Right lobe of liver (tissue), 4 donors: ENCODE data around the gene MTHFD1L.

ENCODE experiments used
- POLR2A ChIP-seq: fragments of 450-650 bp; IDR thresholded peaks from one replicate; pipeline ENCODE4 v1.6.1; 2017; ENCODE audit warnings: antibody characterized with exemption, mild to moderate bottlenecking
- TF ChIP-seq, protein P1 (sequence below), 4 donors: fragments of 200-600 bp in 3 of 4; fragments of 450-650 bp in 1 of 4; IDR thresholded peaks; one replicate each; pipeline versions ENCODE4 v1.5.1 to v1.8.0; 2016 to 2022; ENCODE audit warnings: antibody characterized with exemption in 4 of 4, mild to moderate bottlenecking in 2 of 4
- donor health status: DM: no; HTN: no; CAD: no.
- donor health status: DM: no; HTN: no; CAD: no.
- donor health status: DM: no; HTN: yes; CAD: no.

- TF ChIP-seq, protein P1, sequence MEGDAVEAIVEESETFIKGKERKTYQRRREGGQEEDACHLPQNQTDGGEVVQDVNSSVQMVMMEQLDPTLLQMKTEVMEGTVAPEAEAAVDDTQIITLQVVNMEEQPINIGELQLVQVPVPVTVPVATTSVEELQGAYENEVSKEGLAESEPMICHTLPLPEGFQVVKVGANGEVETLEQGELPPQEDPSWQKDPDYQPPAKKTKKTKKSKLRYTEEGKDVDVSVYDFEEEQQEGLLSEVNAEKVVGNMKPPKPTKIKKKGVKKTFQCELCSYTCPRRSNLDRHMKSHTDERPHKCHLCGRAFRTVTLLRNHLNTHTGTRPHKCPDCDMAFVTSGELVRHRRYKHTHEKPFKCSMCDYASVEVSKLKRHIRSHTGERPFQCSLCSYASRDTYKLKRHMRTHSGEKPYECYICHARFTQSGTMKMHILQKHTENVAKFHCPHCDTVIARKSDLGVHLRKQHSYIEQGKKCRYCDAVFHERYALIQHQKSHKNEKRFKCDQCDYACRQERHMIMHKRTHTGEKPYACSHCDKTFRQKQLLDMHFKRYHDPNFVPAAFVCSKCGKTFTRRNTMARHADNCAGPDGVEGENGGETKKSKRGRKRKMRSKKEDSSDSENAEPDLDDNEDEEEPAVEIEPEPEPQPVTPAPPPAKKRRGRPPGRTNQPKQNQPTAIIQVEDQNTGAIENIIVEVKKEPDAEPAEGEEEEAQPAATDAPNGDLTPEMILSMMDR (IDR thresholded peaks at IDR 0.05) = no peak
- TF ChIP-seq POLR2A = no peak
These were observed 42.6 kb upstream of the MTHFD1L start for GRCh38 chr6:150822932-150823331.
